H1 (cell line): ENCODE data around the gene IL26. TPM values are rescaled to one million over a fixed set of nuclear protein-coding genes. Genes with fewer than 3 reads are reported as not detected.

Experiments used
- CTCF ChIA-PET: fragments of 300-600 bp; sonication (Branson Sonifier 250); formaldehyde crosslinking; loops from one replicate; lab custom pipeline; 2021; ENCODE audit not compliant: partially characterized antibody; lab: Charles Lee
- POLR2A ChIA-PET: fragments of 300-600 bp; sonication (Branson Sonifier 250); formaldehyde crosslinking; loops from one replicate; lab custom pipeline; 2021; ENCODE audit warnings: inconsistent platforms; ENCODE audit not compliant: partially characterized antibody; lab: Charles Lee
- DNase-seq, 2 experiments: peaks; one replicate each; pipeline versions ENCODE4 v3.0.0 to v3.0.0-alpha.2; 2010 to 2022; ENCODE audit warnings: low spot score in 2 of 2, low read depth in 1 of 2, mixed read lengths in 1 of 2
- FAIRE-seq: peaks from 2 replicates; lab custom pipeline; 2011; peaks lifted over from hg19 to GRCh38; lab: Jason Lieb, UNC
- H2AFZ ChIP-seq: 2 replicates; pipeline ENCODE4 v1.8.1; 2012; ENCODE audit warnings: low read length, inconsistent platforms
- H2AK5ac ChIP-seq: 2 replicates; pipeline ENCODE4 v1.6.1; 2013; ENCODE audit warnings: low read depth, low read length
- H2BK120ac ChIP-seq: replicated peaks from 2 replicates; pipeline ENCODE3; 2013; ENCODE audit warnings: low read depth, low read length, inconsistent platforms
- H2BK12ac ChIP-seq: 2 replicates; pipeline ENCODE4 v1.6.1; 2013; ENCODE audit warnings: low read depth, low read length
- H2BK15ac ChIP-seq: 2 replicates; pipeline ENCODE4 v1.6.1; 2013; ENCODE audit warnings: low read length
- H2BK20ac ChIP-seq: 2 replicates; pipeline ENCODE4 v1.6.1; 2013; ENCODE audit warnings: low read length
- H2BK5ac ChIP-seq: 2 replicates; pipeline ENCODE4 v1.6.1; 2013; ENCODE audit warnings: low read depth, low read length
- H3K14ac ChIP-seq: 2 replicates; pipeline ENCODE4 v1.6.1; 2013; ENCODE audit warnings: inconsistent platforms; ENCODE audit not compliant: insufficient read length
- H3K18ac ChIP-seq: 2 replicates; pipeline ENCODE4 v1.6.1; 2013; ENCODE audit warnings: low read length; ENCODE audit errors: extremely low read depth
- H3K23ac ChIP-seq: 2 replicates; pipeline ENCODE4 v1.6.1; 2013; ENCODE audit warnings: inconsistent platforms; ENCODE audit not compliant: insufficient read length
- H3K23me2 ChIP-seq: 2 replicates; pipeline ENCODE4 v1.6.1; 2013; ENCODE audit warnings: low read depth, low read length
- H3K27ac ChIP-seq: 2 replicates; pipeline ENCODE4 v1.6.1; 2011; ENCODE audit warnings: low read depth, low read length, inconsistent platforms
- H3K27me3 ChIP-seq, 4 experiments: replicated peaks in 1 of 4; 1 replicate in 1 of 4; 2 replicates in 3 of 4; pipeline versions ENCODE4 v1.6.1 to v1.8.1; 2011 to 2013; ENCODE audit warnings: low read length in 3 of 4, mild to moderate bottlenecking in 3 of 4, inconsistent platforms in 2 of 4, mixed read lengths in 2 of 4, moderate library complexity in 1 of 4; ENCODE audit not compliant: control insufficient read depth in 3 of 4, insufficient read depth in 3 of 4; ENCODE audit errors: extremely low read depth in 1 of 4
- H3K36me3 ChIP-seq, 4 experiments: 2 replicates each; pipeline versions ENCODE4 v1.6.1 to v1.8.1; 2011 to 2013; ENCODE audit warnings: mild to moderate bottlenecking in 4 of 4, low read length in 3 of 4, moderate library complexity in 2 of 4, control low read depth in 1 of 4, inconsistent platforms in 1 of 4; ENCODE audit not compliant: insufficient read depth in 4 of 4, control insufficient read depth in 2 of 4
- H3K4ac ChIP-seq: replicated peaks from 2 replicates; pipeline ENCODE3; 2013; ENCODE audit warnings: low read length, low read depth, mixed read lengths, inconsistent platforms; ENCODE audit not compliant: insufficient read length
- H3K4me1 ChIP-seq, 4 experiments: replicated peaks in 1 of 4; 1 replicate in 1 of 4; 2 replicates in 3 of 4; pipeline versions ENCODE4 v1.6.1 to v1.8.1; 2011 to 2013; ENCODE audit warnings: low read length in 3 of 4, inconsistent platforms in 2 of 4, mixed read lengths in 1 of 4; ENCODE audit not compliant: insufficient read depth in 4 of 4, control insufficient read depth in 3 of 4
- H3K4me2 ChIP-seq, 2 experiments: 2 replicates each; pipeline versions ENCODE4 v1.6.1 to v1.8.1; 2011 to 2013; ENCODE audit warnings: low read depth in 2 of 2, low read length in 2 of 2, control low read depth in 1 of 2, inconsistent platforms in 1 of 2, mild to moderate bottlenecking in 1 of 2; ENCODE audit not compliant: insufficient read depth in 1 of 2
- H3K4me3 ChIP-seq, 4 experiments: fragments of 200-600, 300-600 bp in 1 of 4; sonication (generic), shearing (Covaris generic), sonication (Bioruptor Twin) in 1 of 4; 2 replicates each; pipeline versions ENCODE4 v1.5.1 to v1.8.1; 2011 to 2016; ENCODE audit warnings: low read length in 4 of 4, low read depth in 3 of 4, control low read depth in 2 of 4, inconsistent platforms in 2 of 4, mild to moderate bottlenecking in 2 of 4, mixed read lengths in 1 of 4, moderate library complexity in 1 of 4; ENCODE audit not compliant: insufficient read depth in 2 of 4; ENCODE audit errors: extremely low read depth in 1 of 4
- H3K56ac ChIP-seq: replicated peaks from 2 replicates; pipeline ENCODE3; 2013; ENCODE audit warnings: low read depth, mild to moderate bottlenecking, mixed read lengths, low read length, inconsistent platforms; ENCODE audit not compliant: insufficient read length
- H3K79me1 ChIP-seq: 2 replicates; pipeline ENCODE4 v1.6.1; 2013; ENCODE audit warnings: low read depth, low read length, control low read depth
- H3K79me2 ChIP-seq, 2 experiments: 2 replicates each; pipeline versions ENCODE4 v1.6.1 to v1.8.1; 2012 to 2013; ENCODE audit warnings: low read length in 2 of 2, mild to moderate bottlenecking in 2 of 2, inconsistent platforms in 1 of 2; ENCODE audit not compliant: insufficient read depth in 2 of 2, control insufficient read depth in 1 of 2
- H3K9ac ChIP-seq, 4 experiments: replicated peaks in 1 of 4; 1 replicate in 1 of 4; 2 replicates in 3 of 4; pipeline versions ENCODE4 v1.6.1 to v1.8.1; 2011 to 2013; ENCODE audit warnings: low read depth in 3 of 4, low read length in 3 of 4, control low read depth in 2 of 4, mild to moderate bottlenecking in 2 of 4, moderate library complexity in 2 of 4, inconsistent platforms in 1 of 4; ENCODE audit errors: extremely low read depth in 1 of 4
- H3K9me3 ChIP-seq, 2 experiments: 2 replicates each; pipeline versions ENCODE4 v1.6.1 to v1.8.1; 2012 to 2013; ENCODE audit warnings: mild to moderate bottlenecking in 2 of 2, moderate library complexity in 2 of 2, control low read depth in 1 of 2, inconsistent platforms in 1 of 2, low read depth in 1 of 2, low read length in 1 of 2, mixed read lengths in 1 of 2; ENCODE audit not compliant: insufficient read depth in 2 of 2
- H4K20me1 ChIP-seq, 2 experiments: replicated peaks in 1 of 2; 2 replicates each; pipeline versions ENCODE3 to v1.8.1; 2011 to 2013; ENCODE audit warnings: inconsistent platforms in 2 of 2, low read length in 2 of 2, mild to moderate bottlenecking in 1 of 2; ENCODE audit not compliant: insufficient read depth in 2 of 2, control insufficient read depth in 1 of 2
- H4K5ac ChIP-seq: 2 replicates; pipeline ENCODE4 v1.6.1; 2013; ENCODE audit warnings: low read length, low read depth, mixed read lengths, inconsistent platforms; ENCODE audit not compliant: insufficient read length
- H4K8ac ChIP-seq: 2 replicates; pipeline ENCODE4 v1.8.0; 2013; ENCODE audit warnings: mild to moderate bottlenecking, moderate library complexity, low read length, inconsistent platforms; ENCODE audit not compliant: insufficient read depth; ENCODE audit errors: extremely low read depth
- H4K91ac ChIP-seq: replicated peaks from 2 replicates; pipeline ENCODE3; 2013; ENCODE audit warnings: low read length, mixed read lengths, inconsistent platforms; ENCODE audit not compliant: insufficient read length
- RNF2 ChIP-seq: fragments of 200-900, 300-1000 bp; sonication (generic); IDR thresholded peaks from 2 replicates; pipeline ENCODE4 v1.7.1; 2016; ENCODE audit warnings: borderline replicate concordance, low read depth, mild to moderate bottlenecking, antibody characterized with exemption, low read length; ENCODE audit not compliant: poor library complexity, severe bottlenecking; ENCODE audit errors: missing control alignments
- SIRT6 ChIP-seq: IDR thresholded peaks from one replicate; pipeline ENCODE4 v1.7.1; 2012; ENCODE audit warnings: low read length, inconsistent platforms
- SUZ12 ChIP-seq: fragments of 200-600 bp; sonication (generic); IDR thresholded peaks from 2 replicates; pipeline ENCODE4 v1.6.1; 2012; ENCODE audit warnings: mild to moderate bottlenecking, inconsistent platforms, low read length, moderate library complexity, mixed read lengths
- WGBS, 2 experiments: shearing (Covaris generic) in 1 of 2; methylation state at CpG; one replicate each; pipeline versions ENCODE4 v1.1.6 to v1.1.7; 2013 to 2015; ENCODE audit warnings: low lambda C conversion rate in 2 of 2, mixed read lengths in 2 of 2, inconsistent platforms in 1 of 2, low coverage in 1 of 2, missing lambda C conversion rate in 1 of 2; ENCODE audit not compliant: insufficient replicate concordance in 2 of 2, insufficient coverage in 1 of 2, insufficient read length in 1 of 2; ENCODE audit errors: extremely low coverage in 1 of 2, missing lambda C conversion rate in 1 of 2; 5-methylcytosine and 5-hydroxymethylcytosine counted together
- polyA plus RNA-seq, 7 experiments: library from polyadenylated mRNA; depleted of rRNA in 3 of 7; stranded (reverse) in 5 of 7; unstranded in 2 of 7; fragments of >200 nt in 5 of 7; fragments of 200-250 nt in 2 of 7; gene quantifications; 1 replicate in 5 of 7; 2 replicates in 1 of 7; 4 replicates in 1 of 7; pipeline versions ENCODE4 v1.2.1 to v1.2.3, GENCODE V29; 2011 to 2013; ENCODE audit warnings: missing spikeins in 2 of 7, mixed read lengths in 2 of 7
- total RNA-seq: library from RNA; stranded (reverse); fragmentation: NEBNext Ultra II Directional; extraction: Animal tissue kit (Norgen Biotek cat#: 25700); gene quantifications from 2 replicates; pipeline ENCODE4 v1.2.1, GENCODE V29; 2021

IL26 gene
- total and polyA plus RNA-seq, 2 of the 8 experiments (the other 6 are each of a cell fraction or from before 2014, with no cell fraction given), result not detected

DNA sequence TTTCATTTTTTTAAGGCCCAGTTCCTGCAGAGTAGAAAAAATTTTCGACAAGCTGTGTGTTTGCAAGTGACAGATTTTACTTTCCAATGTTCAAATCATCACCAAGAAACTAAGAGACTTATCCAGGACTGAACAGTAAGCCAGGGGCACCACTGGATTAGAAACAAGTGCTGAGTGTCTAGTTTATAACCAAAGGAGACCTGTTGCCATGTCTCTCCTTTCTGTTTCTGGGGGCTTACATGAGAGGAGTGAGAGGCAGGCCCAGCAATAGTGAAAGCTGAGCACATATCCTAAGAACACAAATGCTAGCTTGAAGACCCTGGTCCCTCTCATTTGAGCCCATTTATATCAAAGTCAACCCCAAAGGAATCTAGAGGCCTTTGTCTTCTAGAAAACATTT, 69.0 kb downstream of the IL26 start:
- Histone ChIP-seq H4K20me1 (no peaks in the 10 kb centered on the region), H3K23ac (no peak overlapping the region), H3K4me3 (no peak overlapping the region), H4K91ac (no peak overlapping the region), H3K79me2 (no peaks in the 10 kb centered on the region), H3K18ac (no peak overlapping the region), H3K4ac (no peak overlapping the region), H3K27me3 (no peaks in the 10 kb centered on the region), H3K9ac (no peak overlapping the region), H3K4me2 (no peak overlapping the region), H2BK20ac (no peak overlapping the region), H3K4me1 (no peaks in the 10 kb centered on the region)
- no peak for TF ChIP-seq RNF2
- no peak for TF ChIP-seq SUZ12
- TF ChIP-seq SIRT6, result no peak
- TF ChIP-seq, all 59 proteins: peak for 0
- H3K36me3 ChIP-seq, result no peaks in the 10 kb centered on the region
- H2BK5ac ChIP-seq, result no peak overlapping the region
- no peak overlapping the region for H4K8ac ChIP-seq
- no peak overlapping the region for H3K27ac ChIP-seq
- ChIA-PET POLR2A (no interaction called here), CTCF (interaction anchor here (1.0 to 7.5 kb wide), 17 partner anchors 9 to 118 kb away, joined by 3 to 82 read pairs (median 12); no protein-coding TSS in a partner anchor)
- H4K5ac ChIP-seq, result no peak overlapping the region
- no peak for DNase-seq
- no peak for FAIRE-seq
- no peak overlapping the region for H3K14ac ChIP-seq
- H2BK12ac ChIP-seq, result no peak overlapping the region
- H2AFZ ChIP-seq, result no peak overlapping the region
- H2AK5ac ChIP-seq, result no peak overlapping the region
- H3K23me2 ChIP-seq, result no peaks in the 10 kb centered on the region
- WGBS, 2 experiments, result 77% methylated on average over 1 of the region's 1 CpG; no CpG with 5 or more reads in 1 of the 2 experiments
- H2BK120ac ChIP-seq, result no peak overlapping the region
- no peaks in the 10 kb centered on the region for H3K79me1 ChIP-seq
- H2BK15ac ChIP-seq, result no peak overlapping the region
- no peaks in the 10 kb centered on the region for H3K9me3 ChIP-seq
- H3K56ac ChIP-seq, result no peak overlapping the region
